Right atrium auricular region (tissue), 2 donors: Measurements from ENCODE around the gene CYP4F3. TPM values are rescaled to one million over a fixed set of nuclear protein-coding genes. Genes with fewer than 3 reads are reported as not detected.

Source experiments
- DNase-seq: peaks from one replicate; pipeline ENCODE4 v3.0.0-alpha.2; 2019; ENCODE audit warnings: low spot score
- H3K27ac ChIP-seq, 2 donors: fragments of 200-600 bp; sonication (generic); 1 replicate in 1 of 2; 2 replicates in 1 of 2; pipeline ENCODE4 v1.5.1; 2016 to 2019
- H3K27me3 ChIP-seq, 2 donors: fragments of 200-600 bp; sonication (generic); one replicate each; pipeline versions ENCODE4 v1.5.1 to v1.6.0; 2017 to 2019
- H3K36me3 ChIP-seq: fragments of 200-600 bp; sonication (generic); one replicate; pipeline ENCODE4 v1.5.1; 2016
- H3K4me1 ChIP-seq, 2 donors: fragments of 200-600 bp; sonication (generic); one replicate each; pipeline versions ENCODE4 v1.5.1 to v1.6.0; 2017 to 2019
- H3K4me3 ChIP-seq, 2 donors: fragments of 200-600 bp; sonication (generic); 1 replicate in 1 of 2; 2 replicates in 1 of 2; pipeline ENCODE4 v1.5.1; 2017 to 2019; ENCODE audit warnings: mild to moderate bottlenecking in 1 of 2, moderate library complexity in 1 of 2
- H3K9me3 ChIP-seq, 2 donors: fragments of 200-600 bp; sonication (generic); one replicate each; pipeline ENCODE4 v1.5.1; 2019
- total RNA-seq, 2 donors: library from RNA; depleted of rRNA; stranded (reverse); fragments of >200 nt; gene quantifications; one replicate each; pipeline ENCODE4 v1.1.0, GENCODE V29; 2016
- TF ChIP-seq, protein P1 (sequence below), 2 donors: fragments of 200-600 bp; sonication (generic); IDR thresholded peaks; one replicate each; pipeline ENCODE4 v1.5.1; 2019; ENCODE audit warnings: antibody characterized with exemption in 2 of 2

The CYP4F3 gene
- total RNA-seq, 2 donors from 2014 or later: 0.15 TPM; not detected in 1

- H3K27me3 ChIP-seq: no peaks in the 10 kb centered on the region
- no peak overlapping the region for H3K27ac ChIP-seq
- H3K4me1 ChIP-seq: no peaks in the 10 kb centered on the region
- DNase-seq: no peak
- H3K4me3 ChIP-seq: no peak overlapping the region
- peaks cover 3 to 25% of the 10 kb centered on the region in 2 donors for H3K9me3 ChIP-seq
- H3K36me3 ChIP-seq: no peaks in the 10 kb centered on the region
- TF ChIP-seq, protein P1, sequence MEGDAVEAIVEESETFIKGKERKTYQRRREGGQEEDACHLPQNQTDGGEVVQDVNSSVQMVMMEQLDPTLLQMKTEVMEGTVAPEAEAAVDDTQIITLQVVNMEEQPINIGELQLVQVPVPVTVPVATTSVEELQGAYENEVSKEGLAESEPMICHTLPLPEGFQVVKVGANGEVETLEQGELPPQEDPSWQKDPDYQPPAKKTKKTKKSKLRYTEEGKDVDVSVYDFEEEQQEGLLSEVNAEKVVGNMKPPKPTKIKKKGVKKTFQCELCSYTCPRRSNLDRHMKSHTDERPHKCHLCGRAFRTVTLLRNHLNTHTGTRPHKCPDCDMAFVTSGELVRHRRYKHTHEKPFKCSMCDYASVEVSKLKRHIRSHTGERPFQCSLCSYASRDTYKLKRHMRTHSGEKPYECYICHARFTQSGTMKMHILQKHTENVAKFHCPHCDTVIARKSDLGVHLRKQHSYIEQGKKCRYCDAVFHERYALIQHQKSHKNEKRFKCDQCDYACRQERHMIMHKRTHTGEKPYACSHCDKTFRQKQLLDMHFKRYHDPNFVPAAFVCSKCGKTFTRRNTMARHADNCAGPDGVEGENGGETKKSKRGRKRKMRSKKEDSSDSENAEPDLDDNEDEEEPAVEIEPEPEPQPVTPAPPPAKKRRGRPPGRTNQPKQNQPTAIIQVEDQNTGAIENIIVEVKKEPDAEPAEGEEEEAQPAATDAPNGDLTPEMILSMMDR (IDR thresholded peaks at IDR 0.05): no peak
Measured at GRCh38 chr19:15684828-15685227, 44.1 kb downstream of the CYP4F3 start.

- H3K4me1 ChIP-seq: no peaks in the 10 kb centered on the region
- H3K27ac ChIP-seq: no peak overlapping the region
- TF ChIP-seq, protein P1 (IDR thresholded peaks at IDR 0.05): no peak
- H3K36me3 ChIP-seq: no peaks in the 10 kb centered on the region
- peaks cover 0 to 10% of the 10 kb centered on the region in 2 donors for H3K9me3 ChIP-seq
- no peak for DNase-seq
- H3K4me3 ChIP-seq: no peak overlapping the region
- no peaks in the 10 kb centered on the region for H3K27me3 ChIP-seq
Measured at GRCh38 chr19:15696654-15697194, 56.0 kb downstream of the CYP4F3 start.

DNA sequence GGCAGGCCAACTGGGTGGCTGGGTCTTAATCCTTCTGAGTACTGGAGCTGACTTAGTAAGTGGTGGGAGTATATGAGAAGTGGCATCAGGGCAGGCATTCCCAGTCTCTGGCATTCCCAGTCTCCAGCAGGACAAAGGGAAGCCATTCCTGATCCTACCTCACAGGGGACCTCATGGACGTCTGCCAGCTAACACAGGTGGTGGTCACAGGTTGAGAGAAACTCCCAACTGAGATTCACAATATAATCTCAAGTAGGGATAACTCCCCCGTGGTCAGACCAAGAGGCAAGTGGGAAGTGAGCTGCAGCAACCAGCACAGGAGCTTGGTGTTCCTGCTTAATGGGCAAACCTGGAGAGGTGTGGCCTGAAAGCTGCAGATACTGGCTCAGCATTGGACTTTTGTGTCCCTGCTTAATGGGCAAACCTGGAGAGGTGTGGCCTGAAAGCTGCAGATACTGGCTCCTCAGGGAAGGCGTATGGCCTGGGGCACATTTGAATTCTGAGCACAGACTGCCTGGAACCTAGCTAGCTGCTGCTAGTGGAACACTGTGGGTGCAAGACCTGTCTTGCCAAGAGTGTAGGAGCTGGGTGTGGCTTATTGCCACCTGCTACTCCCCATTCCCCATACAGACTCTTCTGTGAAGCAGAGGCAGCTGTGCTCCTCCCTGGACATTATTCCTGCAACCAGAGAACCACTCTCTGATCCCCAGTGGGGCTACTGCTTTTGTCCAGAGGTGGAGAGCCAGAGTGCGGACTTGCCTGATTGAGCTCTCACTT lies 61.2 kb downstream of the CYP4F3 start:
- DNase-seq: no peak
- TF ChIP-seq, protein P1 (IDR thresholded peaks at IDR 0.05): no peak
- H3K4me3 ChIP-seq: no peak overlapping the region
- H3K27ac ChIP-seq: no peak overlapping the region
- peaks cover 0 to 17% of the 10 kb centered on the region in 2 donors for H3K9me3 ChIP-seq
- H3K4me1 ChIP-seq: peaks cover 0 to 10% of the 10 kb centered on the region in 2 donors
- no peaks in the 10 kb centered on the region for H3K27me3 ChIP-seq
- no peaks in the 10 kb centered on the region for H3K36me3 ChIP-seq

GRCh38 chr19:15702534-15702930 lies 61.8 kb downstream of the CYP4F3 start:
- TF ChIP-seq, protein P1 (IDR thresholded peaks at IDR 0.05): no peak
- DNase-seq: peak; percentile 83
- no peaks in the 10 kb centered on the region for H3K27me3 ChIP-seq
- H3K9me3 ChIP-seq: peaks cover 0 to 17% of the 10 kb centered on the region in 2 donors
- no peaks in the 10 kb centered on the region for H3K36me3 ChIP-seq
- no peak overlapping the region for H3K27ac ChIP-seq
- H3K4me1 ChIP-seq: peaks cover 0 to 10% of the 10 kb centered on the region in 2 donors
- no peak overlapping the region for H3K4me3 ChIP-seq

Other genes starting within 250 kb of the CYP4F3 start
- 10 to 100 TPM; 66.5 to 78.2 TPM for gene AKAP8L, start 221.9 kb upstream of the CYP4F3 start, total RNA-seq
- gene WIZ, start 190.9 kb upstream of the CYP4F3 start, total RNA-seq: 10 to 100 TPM; 22.4 to 44.2 TPM
- 1 to 10 TPM in 1 of 2 donors, under 1 TPM in 1; 0.48 to 1.7 TPM for gene RASAL3, start 176.4 kb upstream of the CYP4F3 start, total RNA-seq
- gene PGLYRP2, start 161.4 kb upstream of the CYP4F3 start, total RNA-seq: not detected
- gene CYP4F22, start 132.4 kb upstream of the CYP4F3 start, total RNA-seq: not detected
- not detected for gene CYP4F8, start 25.7 kb upstream of the CYP4F3 start, total RNA-seq
- gene CYP4F12, start 32.2 kb downstream of the CYP4F3 start, total RNA-seq: 1 to 10 TPM; 3.1 to 4.3 TPM
- not detected for gene OR10H2, start 87.1 kb downstream of the CYP4F3 start, total RNA-seq
- not detected for gene OR10H3, start 97.1 kb downstream of the CYP4F3 start, total RNA-seq
- not detected for gene OR10H5, start 146.8 kb downstream of the CYP4F3 start, total RNA-seq
- gene OR10H1, start 174.8 kb downstream of the CYP4F3 start, total RNA-seq: not detected